Esophagus muscularis mucosa (tissue), 4 donors: ENCODE data around the gene TNRC6A. TPM values are rescaled to one million over a fixed set of nuclear protein-coding genes. Genes with fewer than 3 reads are reported as not detected.

Source experiments
- DNase-seq: peaks from one replicate; pipeline ENCODE4 v3.0.0-alpha.2; 2017; ENCODE audit errors: extremely low spot score
- H3K27ac ChIP-seq, 4 donors: fragments of 200-600 bp; sonication (generic); replicated peaks in 1 of 4; 1 replicate in 3 of 4; 2 replicates in 1 of 4; pipeline ENCODE4 v1.5.1; 2016 to 2019; ENCODE audit warnings: mild to moderate bottlenecking in 1 of 4
- H3K27me3 ChIP-seq, 4 donors: fragments of 200-600 bp; sonication (generic); one replicate each; pipeline versions ENCODE4 v1.5.1 to v1.6.0; 2016 to 2019
- H3K36me3 ChIP-seq, 4 donors: fragments of 200-600 bp; sonication (generic); one replicate each; pipeline ENCODE4 v1.5.1; 2016 to 2019
- H3K4me1 ChIP-seq, 4 donors: fragments of 200-600 bp; sonication (generic); one replicate each; pipeline ENCODE4 v1.5.1; 2016 to 2019
- H3K4me3 ChIP-seq, 4 donors: fragments of 200-600 bp; sonication (generic); 1 replicate in 2 of 4; 2 replicates in 2 of 4; pipeline ENCODE4 v1.5.1; 2016 to 2019; ENCODE audit warnings: mild to moderate bottlenecking in 4 of 4, moderate library complexity in 1 of 4
- H3K9me3 ChIP-seq, 4 donors: fragments of 200-600 bp; sonication (generic); 1 replicate in 3 of 4; 2 replicates in 1 of 4; pipeline ENCODE4 v1.5.1; 2016 to 2019
- CTCF ChIP-seq, 3 experiments: fragments of 200-600 bp in 2 of 3; fragments of 450-650 bp in 1 of 3; sonication (generic) in 2 of 3; IDR thresholded peaks; one replicate each; pipeline ENCODE4 v1.5.1; 2017 to 2019; ENCODE audit warnings: antibody characterized with exemption in 3 of 3, mild to moderate bottlenecking in 2 of 3, moderate library complexity in 1 of 3
- EP300 ChIP-seq: sonication (generic); formaldehyde crosslinking; IDR thresholded peaks from one replicate; pipeline ENCODE4 v1.6.1; 2017; ENCODE audit warnings: antibody characterized with exemption
- POLR2A ChIP-seq: fragments of 450-650 bp; IDR thresholded peaks from one replicate; pipeline ENCODE4 v1.6.1; 2017; ENCODE audit warnings: antibody characterized with exemption, moderate library complexity, mild to moderate bottlenecking, low read depth
- POLR2AphosphoS5 ChIP-seq, 2 donors: sonication (generic); formaldehyde crosslinking; IDR thresholded peaks; one replicate each; pipeline ENCODE4 v1.6.1; 2017; ENCODE audit warnings: antibody characterized with exemption in 2 of 2
- WGBS: methylation state at CpG from one replicate; pipeline ENCODE4 v1.1.5; 2018; 5-methylcytosine and 5-hydroxymethylcytosine counted together
- intact Hi-C: fragments of 100-400 bp; cut with DNase I; formaldehyde crosslinking; loops from one replicate; pipeline ENCODE4 v1.15.1; 2023
- total RNA-seq, 4 donors: library from RNA; depleted of rRNA; stranded (reverse); fragments of >200 nt; gene quantifications; one replicate each; pipeline versions ENCODE4 v1.1.0 to v1.2.1, GENCODE V29; 2016

TNRC6A gene
- total RNA-seq, 4 donors from 2014 or later, result 44.1 to 50.7 (median 46.4) TPM

- H3K27me3 ChIP-seq, result no peaks in the 10 kb centered on the region
- peak overlapping the region; percentile 91 to 94 (median 94) for H3K27ac ChIP-seq
- no peak for TF ChIP-seq EP300
- TF ChIP-seq CTCF (IDR thresholded peaks at IDR 0.05), result no peak
- TF ChIP-seq POLR2AphosphoS5 (IDR thresholded peaks at IDR 0.05), result no peak
- TF ChIP-seq POLR2A, result no peak
- under 1% methylated on average over 49 of the region's 61 CpGs for WGBS
- DNase-seq, result no peak
- intact Hi-C loops, result loop anchor here (10.0 kb wide), 1 partner anchor 65 kb away; no protein-coding TSS in a partner anchor
- H3K9me3 ChIP-seq, result no peaks in the 10 kb centered on the region
- H3K36me3 ChIP-seq, result peaks cover 0 to 10% (median 7%) of the 10 kb centered on the region in 4 donors
- H3K4me3 ChIP-seq, result peak overlapping the region; percentile 64 to 79 (median 76)
- peaks cover 45 to 53% (median 49%) of the 10 kb centered on the region in 4 donors for H3K4me1 ChIP-seq
Measured at GRCh38 chr16:24729951-24730815, 732 bp downstream of the TNRC6A start.

- no peaks in the 10 kb centered on the region for H3K27me3 ChIP-seq
- peak overlapping the region; percentile 64 to 79 (median 76) for H3K4me3 ChIP-seq
- H3K36me3 ChIP-seq, result peaks cover 0 to 10% (median 7%) of the 10 kb centered on the region in 4 donors
- intact Hi-C loops, result loop anchor here (10.0 kb wide), 1 partner anchor 66 kb away; no protein-coding TSS in a partner anchor
- peak overlapping the region; percentile 91 to 94 (median 94) for H3K27ac ChIP-seq
- no peak for DNase-seq
- peaks cover 51 to 61% (median 57%) of the 10 kb centered on the region in 4 donors for H3K4me1 ChIP-seq
- no peaks in the 10 kb centered on the region for H3K9me3 ChIP-seq
- 13% methylated on average over 6 of the region's 6 CpGs for WGBS
- TF ChIP-seq EP300, result no peak
Measured at GRCh38 chr16:24730914-24731313, 1.5 kb downstream of the TNRC6A start.

- intact Hi-C loops, result loop anchor here (10.0 kb wide), 1 partner anchor 67 kb away; no protein-coding TSS in a partner anchor
Measured at GRCh38 chr16:24731722-24732419, 2.4 kb downstream of the TNRC6A start.

GRCh38 chr16:24734382-24734781 is 4.9 kb downstream of the TNRC6A start:
- intact Hi-C loops, result loop anchor here (10.0 kb wide), 1 partner anchor 70 kb away; no protein-coding TSS in a partner anchor
- Histone ChIP-seq H3K27ac (peak overlapping the region; percentile 91 to 94 (median 94)), H3K27me3 (no peaks in the 10 kb centered on the region), H3K4me1 (peaks cover 82 to 90% (median 87%) of the 10 kb centered on the region in 4 donors), H3K36me3 (peaks cover 0 to 10% (median 7%) of the 10 kb centered on the region in 4 donors), H3K4me3 (no peak overlapping the region), H3K9me3 (no peaks in the 10 kb centered on the region)
- TF ChIP-seq EP300, result no peak
- TF ChIP-seq POLR2AphosphoS5 (IDR thresholded peaks at IDR 0.05), result no peak
- no peak for TF ChIP-seq CTCF (IDR thresholded peaks at IDR 0.05)
- no peak for TF ChIP-seq POLR2A
- DNase-seq, result no peak
- 41% methylated on average over 1 of the region's 1 CpG for WGBS

More at GRCh38 chr16:24731722-24732419, 2.4 kb downstream of the TNRC6A start:
- Histone ChIP-seq H3K36me3 (peaks cover 0 to 10% (median 7%) of the 10 kb centered on the region in 4 donors), H3K4me3 (peak overlapping the region; percentile 64 to 79 (median 76)), H3K4me1 (peaks cover 61 to 70% (median 66%) of the 10 kb centered on the region in 4 donors), H3K27ac (peak overlapping the region; percentile 91 to 94 (median 94)), H3K9me3 (no peaks in the 10 kb centered on the region), H3K27me3 (no peaks in the 10 kb centered on the region)
- 29% methylated on average over 8 of the region's 8 CpGs for WGBS
- no peak for DNase-seq
- TF ChIP-seq POLR2AphosphoS5 (IDR thresholded peaks at IDR 0.05) (no peak), CTCF (IDR thresholded peaks at IDR 0.05) (no peak), POLR2A (no peak)
